Hematopoietic multipotent progenitor cell treated with erythropoietin and hydrocortisone succinate and interleukin-3 and kit ligand, for 17 days (in vitro differentiated cells): ENCODE results near the gene GATAD2A.

Experiments used
- DNase-seq: peaks from one replicate; pipeline ENCODE4 v3.0.0-alpha.2; 2015; ENCODE audit warnings: low spot score

Gene GATAD2A

DNA sequence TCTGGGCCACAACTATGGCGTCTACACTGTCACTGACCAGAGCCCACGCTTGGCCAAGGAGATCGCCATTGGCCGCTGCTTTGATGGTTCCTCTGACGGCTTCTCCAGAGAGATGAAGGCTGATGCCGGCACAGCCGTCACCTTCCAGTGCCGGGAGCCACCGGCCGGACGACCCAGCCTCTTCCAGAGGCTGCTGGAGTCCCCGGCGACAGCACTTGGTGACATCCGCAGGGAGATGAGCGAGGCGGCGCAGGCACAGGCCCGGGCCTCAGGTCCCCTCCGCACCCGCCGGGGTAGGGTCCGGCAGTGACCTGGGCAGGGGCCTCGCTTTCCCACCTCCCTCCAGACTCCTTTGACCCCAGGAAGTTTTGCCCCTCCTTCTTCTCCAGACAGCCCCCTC is 140.2 kb downstream of the GATAD2A start:
- no peak for DNase-seq

DNA sequence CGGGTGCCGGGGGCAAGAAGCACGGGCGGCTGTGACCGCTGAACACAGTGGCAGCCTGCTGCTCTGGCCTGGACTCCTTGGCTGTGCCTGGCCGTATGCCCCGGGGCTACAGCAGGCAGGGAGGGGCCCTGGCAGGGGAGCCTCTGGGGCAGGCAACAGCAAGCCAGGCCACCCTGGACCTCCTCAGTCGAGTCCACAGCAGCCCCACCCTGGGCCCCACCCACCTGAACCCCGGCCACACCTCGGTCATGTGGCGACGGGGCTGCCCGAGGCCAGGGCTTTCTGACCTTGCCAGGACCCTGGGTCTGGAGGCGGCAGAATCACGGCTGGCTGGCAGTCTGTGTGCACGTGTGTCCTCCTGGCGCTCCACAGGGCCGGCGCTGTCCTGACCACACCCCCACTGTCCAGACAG is 141.3 kb downstream of the GATAD2A start:
- DNase-seq, result no peak

DNA sequence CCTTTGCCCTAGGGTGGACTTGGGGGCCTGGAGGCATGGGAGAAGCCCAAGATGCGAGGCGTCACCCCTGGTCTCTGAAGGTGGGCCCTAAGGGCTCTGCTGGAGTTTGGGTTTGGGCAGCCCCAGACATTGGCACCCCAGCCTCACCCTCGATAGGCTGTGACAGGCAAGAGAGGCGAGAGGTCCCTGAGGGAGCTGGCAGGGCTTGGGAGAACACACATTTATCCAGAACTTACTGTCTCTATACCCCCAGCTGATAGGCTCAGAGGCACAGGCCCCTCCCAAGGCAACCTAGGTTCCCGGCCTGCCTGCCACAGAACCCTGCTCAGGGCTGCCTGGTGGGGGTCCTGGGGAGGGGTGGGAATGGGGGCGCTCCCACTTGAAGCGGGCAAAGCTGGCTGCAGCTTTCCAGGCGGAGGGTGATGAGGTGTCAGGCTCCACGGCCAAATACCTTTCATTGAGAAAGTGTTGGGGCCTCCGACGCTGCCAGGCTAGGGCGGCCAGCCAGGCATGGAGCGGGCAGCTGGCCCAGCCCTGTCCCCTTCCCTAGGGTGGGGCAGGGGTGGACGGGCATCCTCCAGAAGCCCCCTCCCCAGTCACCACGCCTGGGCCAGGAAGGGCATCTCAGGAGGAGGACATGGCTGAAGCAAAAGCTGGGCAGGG is 142.3 kb downstream of the GATAD2A start:
- DNase-seq, result no peak

DNA sequence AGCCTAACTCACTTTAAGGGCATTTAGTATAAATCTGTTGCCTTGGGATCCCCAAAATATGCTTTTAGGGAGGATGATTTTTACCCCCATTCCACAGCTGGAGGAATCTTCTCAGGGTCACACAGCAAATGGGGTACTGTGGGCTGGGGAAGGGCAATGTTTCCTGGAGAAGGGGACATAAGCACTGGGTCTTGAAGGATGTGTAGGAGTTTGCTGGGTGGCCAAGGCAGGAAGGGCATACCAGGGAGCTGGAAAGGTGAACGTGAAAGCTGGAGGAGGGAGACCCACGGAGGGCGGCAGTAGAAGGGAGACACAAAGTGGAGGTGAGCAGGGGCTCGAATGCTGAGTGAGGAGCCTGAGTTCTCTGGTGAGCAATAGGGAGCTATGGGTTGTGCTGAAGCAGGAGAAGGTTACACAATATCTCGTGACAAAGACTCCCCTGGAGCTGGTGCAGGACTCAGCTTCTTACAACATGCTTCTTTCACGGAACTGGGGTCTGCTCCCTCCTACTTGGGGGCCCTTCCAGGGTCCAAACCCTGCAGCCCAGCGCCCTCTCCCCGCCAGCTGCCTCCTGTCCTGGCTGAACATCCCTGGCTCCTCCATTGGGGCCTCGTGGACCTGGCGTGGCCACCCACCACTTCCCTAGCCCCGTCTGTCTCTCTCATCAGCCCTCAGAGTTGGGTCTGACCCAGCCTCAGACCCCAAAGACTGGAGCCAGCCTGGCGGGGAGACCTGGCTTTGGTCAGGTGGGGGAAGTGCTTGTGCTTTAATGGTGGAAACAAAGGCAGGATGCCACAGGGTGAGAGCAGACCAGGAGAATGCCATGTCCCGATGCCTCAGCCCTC is 143.7 kb downstream of the GATAD2A start:
- no peak for DNase-seq

DNA sequence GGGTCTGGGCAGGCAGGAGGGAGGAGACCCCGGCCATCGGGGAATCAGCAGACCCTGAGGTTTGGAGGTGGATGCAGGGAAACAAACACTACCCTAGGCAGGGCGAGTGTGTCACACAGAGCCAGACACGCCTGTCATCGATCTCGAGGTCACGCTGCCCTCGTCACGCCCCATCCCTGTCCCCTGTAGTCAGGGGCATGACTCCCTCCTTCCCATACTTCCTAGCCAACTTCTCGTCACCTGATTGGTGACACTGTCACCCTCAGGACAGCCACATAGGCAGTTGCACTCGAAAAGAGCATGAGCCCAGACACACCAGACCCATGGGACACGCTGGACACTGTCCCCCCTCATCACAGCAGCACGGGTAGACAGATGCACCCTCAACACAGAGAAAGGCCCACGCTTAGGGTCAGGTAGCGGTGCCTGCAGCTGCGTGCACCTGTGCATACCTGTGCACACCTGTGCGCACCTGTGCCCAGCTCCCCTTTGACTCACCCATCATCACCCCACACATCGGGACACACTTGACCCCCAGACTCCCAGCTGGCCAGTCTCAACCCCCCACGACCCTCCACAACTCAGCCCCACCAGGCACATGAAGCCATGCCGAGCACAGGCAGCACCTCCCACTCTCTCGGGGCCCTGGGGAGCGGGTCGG is 144.5 kb downstream of the GATAD2A start:
- DNase-seq, result no peak

DNA sequence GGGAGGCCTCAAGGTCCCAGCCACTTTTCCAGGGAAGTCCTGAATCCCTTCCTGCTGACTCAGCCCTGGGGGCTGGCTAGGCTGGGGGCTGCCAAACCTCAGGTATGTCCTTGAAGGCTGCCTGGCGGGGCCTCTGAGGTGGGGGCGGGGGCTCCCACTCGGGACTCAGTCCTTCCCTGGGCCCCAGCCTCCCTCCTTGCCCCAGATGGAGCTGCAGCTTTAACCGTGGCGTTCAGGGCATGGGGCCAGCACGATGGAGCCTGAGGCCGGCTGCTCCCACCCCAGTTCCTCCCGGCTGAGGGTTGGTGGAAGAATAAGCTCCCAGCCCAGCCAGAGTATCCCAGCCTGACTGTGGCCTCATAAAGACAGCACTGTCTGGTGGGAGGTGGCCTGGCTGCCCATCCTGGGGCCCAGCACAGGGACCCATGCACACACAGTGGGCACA is 145.0 kb downstream of the GATAD2A start:
- no peak for DNase-seq

DNA sequence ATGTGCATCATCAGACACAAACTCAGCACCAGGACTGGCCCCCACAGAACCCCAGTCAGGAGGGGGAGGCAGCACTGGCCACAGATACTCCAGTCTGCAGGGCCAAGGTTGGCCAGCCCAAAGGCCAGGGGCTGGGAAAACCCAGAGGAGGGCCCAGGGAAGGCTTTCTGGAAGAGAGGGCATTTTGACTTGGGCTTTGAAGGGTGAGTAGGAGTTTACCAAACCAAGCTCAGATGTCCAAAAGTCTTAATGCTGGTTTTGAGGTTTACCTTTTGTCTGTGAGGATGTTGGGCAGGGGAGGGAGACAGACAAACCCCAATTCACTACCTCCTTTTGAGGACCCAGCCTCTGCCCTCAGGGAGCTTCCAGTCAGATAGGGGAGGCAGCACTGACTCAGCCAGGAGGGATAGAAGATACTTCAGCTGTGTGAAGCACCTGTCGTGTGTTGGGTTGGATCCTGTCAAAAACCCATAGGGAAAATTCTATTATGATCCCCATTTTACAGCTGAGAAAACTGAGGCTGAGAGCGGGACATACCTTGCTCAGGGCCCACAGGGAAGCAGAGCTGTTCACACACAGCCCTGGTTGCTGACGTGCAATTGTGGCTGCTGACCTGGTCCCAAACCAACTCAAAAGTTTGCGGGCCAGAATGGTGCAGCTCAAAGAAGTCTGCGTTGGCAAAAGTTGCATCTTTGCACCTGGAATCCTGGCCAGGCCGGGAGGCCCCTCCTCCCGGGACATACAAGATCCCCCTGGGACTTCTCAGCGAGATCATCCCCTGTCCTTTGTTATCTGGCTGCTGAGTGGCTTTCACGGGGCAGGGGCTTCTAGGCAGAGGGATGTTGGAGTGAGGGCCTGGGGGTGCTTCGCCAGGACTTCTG is 145.7 kb downstream of the GATAD2A start:
- no peak for DNase-seq

DNA sequence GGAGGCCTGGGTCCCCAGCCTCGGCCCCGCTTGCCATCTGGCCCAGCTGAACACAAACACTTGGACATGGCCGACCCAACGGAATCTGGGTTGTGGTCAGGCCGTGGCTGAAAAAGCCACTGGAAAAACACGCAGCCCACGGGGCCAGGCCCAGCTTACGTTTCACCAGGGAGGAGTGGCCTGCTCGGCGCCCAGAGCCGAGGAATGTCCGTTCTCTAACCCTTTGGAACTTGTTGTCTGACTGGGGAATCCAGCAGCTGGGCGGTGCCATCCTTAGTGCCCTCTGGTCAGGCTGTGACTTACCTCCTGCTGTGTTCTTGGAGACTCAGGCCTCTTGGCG is 146.3 kb downstream of the GATAD2A start:
- no peak for DNase-seq

DNA sequence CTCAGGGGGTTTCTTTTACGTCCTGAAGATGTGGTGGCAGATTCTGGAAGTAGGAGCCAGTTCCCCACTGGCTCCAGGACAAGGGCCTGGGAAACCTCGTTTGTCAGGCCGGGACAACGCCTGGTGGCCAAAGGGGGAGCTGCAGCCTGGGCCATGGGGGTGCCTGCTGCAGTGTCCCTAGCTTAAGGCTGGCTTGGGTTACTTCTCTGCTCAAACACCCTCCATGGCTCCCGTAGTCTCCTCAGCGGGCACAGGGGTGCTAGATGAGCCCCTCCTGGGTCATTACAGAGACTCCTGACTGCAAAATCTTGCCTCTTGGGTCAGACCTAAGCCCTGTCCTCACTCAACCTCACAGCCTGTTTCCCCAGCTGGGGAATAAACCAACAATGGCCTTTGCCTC is 147.3 kb downstream of the GATAD2A start:
- no peak for DNase-seq

DNA sequence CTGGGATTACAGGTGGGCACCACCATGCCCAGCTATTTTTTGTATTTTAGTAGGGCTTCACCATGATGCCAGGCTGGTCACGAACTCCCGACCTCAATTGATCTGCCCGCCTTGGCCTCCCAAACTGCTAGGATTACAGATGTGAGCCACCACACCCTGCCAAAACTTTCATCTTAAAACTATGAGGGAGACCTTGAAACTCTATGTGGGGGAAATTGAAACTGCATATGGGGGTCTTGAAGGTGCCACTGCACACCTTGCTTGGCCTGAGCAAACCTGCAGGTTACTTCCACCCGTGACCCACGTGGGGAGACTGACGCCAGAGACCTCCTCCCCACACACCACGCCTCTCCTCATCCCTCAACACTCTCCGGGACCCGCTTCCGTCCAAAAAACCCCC is 148.2 kb downstream of the GATAD2A start:
- DNase-seq, result no peak

DNA sequence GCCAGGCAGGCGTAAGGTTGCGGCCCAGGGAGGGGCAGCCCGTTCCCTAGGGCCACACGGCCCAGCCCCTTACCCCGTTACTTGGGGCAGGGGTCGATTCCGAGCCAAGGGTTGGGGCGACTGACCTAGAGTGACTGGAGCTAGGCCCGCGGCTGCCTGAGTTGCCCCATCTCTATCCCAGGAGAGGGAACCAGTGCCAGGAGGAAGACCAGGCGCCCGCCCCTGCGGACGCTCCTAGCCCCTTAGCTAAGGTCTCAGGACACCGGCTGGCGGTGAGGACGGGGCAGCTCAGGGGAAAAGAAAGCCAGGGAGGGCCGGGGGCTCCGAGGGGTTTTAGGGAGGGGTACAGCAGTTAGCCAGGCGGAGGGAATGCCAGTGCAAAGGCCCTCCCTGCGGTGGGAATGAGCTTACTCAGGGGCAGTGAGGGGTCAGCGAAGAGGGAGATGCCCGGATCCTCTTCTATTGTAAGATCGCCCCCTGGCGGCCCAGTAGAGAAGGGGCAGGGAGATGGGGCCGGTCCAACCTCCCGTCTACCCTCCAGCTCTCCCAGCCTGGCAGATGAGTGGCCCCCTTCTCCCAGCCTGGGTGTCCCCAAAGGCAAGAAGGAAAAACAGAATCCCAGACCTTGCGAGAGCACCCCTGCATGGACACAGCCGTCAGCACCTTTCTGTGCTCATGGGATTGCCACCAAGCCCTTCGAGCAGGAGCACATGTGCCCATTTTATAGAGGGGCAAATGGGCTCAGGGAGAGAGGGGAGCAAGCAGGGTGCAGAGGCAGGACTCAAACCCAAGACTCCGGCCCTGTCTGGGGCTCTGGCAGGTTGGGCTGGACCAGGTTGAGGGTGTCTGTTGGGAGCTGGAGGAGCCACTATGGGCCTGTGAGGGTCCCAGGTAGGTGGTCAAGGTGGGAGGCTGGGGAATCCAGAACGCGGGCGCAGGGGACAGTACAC is 148.9 kb downstream of the GATAD2A start:
- DNase-seq, result peak; percentile 62

DNA sequence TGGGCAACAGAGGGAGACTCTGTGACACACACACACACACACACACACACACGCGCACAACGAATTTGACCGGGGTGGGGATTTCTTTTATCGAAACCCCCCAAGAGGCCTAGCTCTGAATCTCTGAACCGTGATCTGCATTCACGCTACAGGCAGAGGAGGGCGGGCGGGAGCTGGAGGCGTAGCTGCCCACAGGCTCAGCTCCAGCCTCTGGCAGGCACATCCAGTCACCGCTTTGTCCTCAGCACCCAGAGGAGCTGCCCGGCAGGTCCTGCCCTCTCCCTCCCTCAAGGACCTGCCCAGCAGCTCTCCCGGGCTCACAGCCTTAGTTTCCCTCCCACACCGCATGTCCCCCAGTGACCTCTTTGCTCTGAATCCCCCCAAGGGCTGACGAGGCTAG is 152.6 kb downstream of the GATAD2A start:
- DNase-seq, result no peak
